Activated T-helper 17 cell treated with anti-CD3 and anti-CD28 coated beads, Interleukin-2, amount 50 U/mL, for 72 hours (primary cell): ENCODE measurements around the gene LUZP2. TPM values are rescaled to one million over a fixed set of nuclear protein-coding genes. Genes with fewer than 3 reads are reported as not detected.
"Not testable (repeated sequence)": the region's sequence is repeated elsewhere in the genome, so short reads cannot be mapped to it uniquely, and the experiment has no call there.

Experiments
- ATAC-seq: fragments of 150-1000 bp; cut with Tn5 transposase; replicated peaks from 2 replicates; pipeline ENCODE4 v1.10.0; 2021; ENCODE audit warnings: mild to moderate bottlenecking, moderate library complexity
- H3K27ac Mint-ChIP-seq: one replicate; pipeline ENCODE4 v1.8.0; 2022; ENCODE audit warnings: mixed read lengths
- H3K27me3 Mint-ChIP-seq: one replicate; pipeline ENCODE4 v1.8.0; 2022; ENCODE audit warnings: mixed read lengths
- H3K36me3 Mint-ChIP-seq: one replicate; pipeline ENCODE4 v1.8.0; 2022; ENCODE audit warnings: low read depth, mild to moderate bottlenecking, mixed read lengths
- H3K4me1 Mint-ChIP-seq: one replicate; pipeline ENCODE4 v1.8.0; 2022; ENCODE audit warnings: mixed read lengths
- H3K4me3 Mint-ChIP-seq: one replicate; pipeline ENCODE4 v1.8.0; 2022; ENCODE audit warnings: mild to moderate bottlenecking, mixed read lengths
- H3K9me3 Mint-ChIP-seq: one replicate; pipeline ENCODE4 v1.8.0; 2022; ENCODE audit warnings: mixed read lengths
- total RNA-seq, 2 donors: library from RNA; stranded (reverse); gene quantifications; one replicate each; pipeline ENCODE4 v1.2.3, GENCODE V29; 2022

The LUZP2 gene
- total RNA-seq, 2 donors from 2014 or later = not detected

- Mint-ChIP-seq H3K36me3 (no peaks in the 10 kb centered on the region), H3K27ac (no peak overlapping the region), H3K27me3 (no peaks in the 10 kb centered on the region), H3K4me1 (no peaks in the 10 kb centered on the region), H3K4me3 (no peak overlapping the region), H3K9me3 (peaks cover 19% of the 10 kb centered on the region)
- no peak for ATAC-seq
Measured at GRCh38 chr11:24944891-24945290, 448.0 kb downstream of the LUZP2 start.

GRCh38 chr11:24949406-24949805 is 452.6 kb downstream of the LUZP2 start:
- H3K27me3 Mint-ChIP-seq = no peaks in the 10 kb centered on the region
- H3K9me3 Mint-ChIP-seq = peaks cover 13% of the 10 kb centered on the region
- ATAC-seq = no peak
- no peaks in the 10 kb centered on the region for H3K4me1 Mint-ChIP-seq
- H3K36me3 Mint-ChIP-seq = no peaks in the 10 kb centered on the region
- no peak overlapping the region for H3K4me3 Mint-ChIP-seq
- no peak overlapping the region for H3K27ac Mint-ChIP-seq

GRCh38 chr11:24963852-24964251 is 467.0 kb downstream of the LUZP2 start:
- H3K36me3 Mint-ChIP-seq = no peaks in the 10 kb centered on the region

GRCh38 chr11:24965748-24966147 is 468.9 kb downstream of the LUZP2 start:
- Mint-ChIP-seq H3K27ac (no peak overlapping the region), H3K36me3 (no peaks in the 10 kb centered on the region), H3K27me3 (no peaks in the 10 kb centered on the region), H3K4me3 (no peak overlapping the region), H3K4me1 (no peaks in the 10 kb centered on the region), H3K9me3 (peaks cover 9% of the 10 kb centered on the region)
- no peak for ATAC-seq

More at GRCh38 chr11:24963852-24964251, 467.0 kb downstream of the LUZP2 start:
- H3K27ac Mint-ChIP-seq = no peak overlapping the region
- no peak for ATAC-seq
- H3K4me1 Mint-ChIP-seq = no peaks in the 10 kb centered on the region
- H3K27me3 Mint-ChIP-seq = no peaks in the 10 kb centered on the region
- no peak overlapping the region for H3K4me3 Mint-ChIP-seq
- H3K9me3 Mint-ChIP-seq = peaks cover 7% of the 10 kb centered on the region

GRCh38 chr11:24993903-24994302 is 497.1 kb downstream of the LUZP2 start:
- not testable (repeated sequence) for H3K36me3 Mint-ChIP-seq, H3K27ac Mint-ChIP-seq, H3K9me3 Mint-ChIP-seq, ATAC-seq, H3K4me3 Mint-ChIP-seq, H3K4me1 Mint-ChIP-seq, H3K27me3 Mint-ChIP-seq

GRCh38 chr11:24999929-25000328 is 503.1 kb downstream of the LUZP2 start:
- H3K27ac Mint-ChIP-seq, H3K4me1 Mint-ChIP-seq, ATAC-seq, H3K27me3 Mint-ChIP-seq, H3K9me3 Mint-ChIP-seq, H3K4me3 Mint-ChIP-seq, H3K36me3 Mint-ChIP-seq: not testable (repeated sequence)

GRCh38 chr11:25037431-25037830 is 540.6 kb downstream of the LUZP2 start:
- ATAC-seq = no peak
- Mint-ChIP-seq H3K9me3 (peaks cover 19% of the 10 kb centered on the region), H3K27me3 (no peaks in the 10 kb centered on the region), H3K4me1 (no peaks in the 10 kb centered on the region), H3K36me3 (no peaks in the 10 kb centered on the region), H3K27ac (no peak overlapping the region), H3K4me3 (no peak overlapping the region)

GRCh38 chr11:25038131-25038530 is 541.3 kb downstream of the LUZP2 start:
- Mint-ChIP-seq H3K9me3 (peaks cover 19% of the 10 kb centered on the region), H3K27me3 (no peaks in the 10 kb centered on the region), H3K27ac (no peak overlapping the region), H3K4me3 (no peak overlapping the region), H3K4me1 (no peaks in the 10 kb centered on the region), H3K36me3 (no peaks in the 10 kb centered on the region)
- no peak for ATAC-seq

GRCh38 chr11:25039165-25039564 is 542.3 kb downstream of the LUZP2 start:
- ATAC-seq = no peak
- Mint-ChIP-seq H3K27ac (no peak overlapping the region), H3K27me3 (no peaks in the 10 kb centered on the region), H3K9me3 (peaks cover 19% of the 10 kb centered on the region), H3K4me1 (no peaks in the 10 kb centered on the region), H3K36me3 (no peaks in the 10 kb centered on the region), H3K4me3 (no peak overlapping the region)

GRCh38 chr11:25048632-25049031 is 551.8 kb downstream of the LUZP2 start:
- Mint-ChIP-seq H3K27me3 (no peaks in the 10 kb centered on the region), H3K4me3 (no peak overlapping the region), H3K36me3 (no peaks in the 10 kb centered on the region), H3K27ac (no peak overlapping the region), H3K4me1 (no peaks in the 10 kb centered on the region), H3K9me3 (peaks cover 8% of the 10 kb centered on the region)
- ATAC-seq = no peak

GRCh38 chr11:25052844-25053243 is 556.0 kb downstream of the LUZP2 start:
- peaks cover 11% of the 10 kb centered on the region for H3K9me3 Mint-ChIP-seq
- no peak overlapping the region for H3K27ac Mint-ChIP-seq
- no peaks in the 10 kb centered on the region for H3K4me1 Mint-ChIP-seq
- no peaks in the 10 kb centered on the region for H3K27me3 Mint-ChIP-seq
- no peak overlapping the region for H3K4me3 Mint-ChIP-seq
- H3K36me3 Mint-ChIP-seq = no peaks in the 10 kb centered on the region
- ATAC-seq = no peak

GRCh38 chr11:25057861-25058260 is 561.0 kb downstream of the LUZP2 start:
- Mint-ChIP-seq H3K4me3 (no peak overlapping the region), H3K36me3 (no peaks in the 10 kb centered on the region), H3K27me3 (no peaks in the 10 kb centered on the region), H3K4me1 (no peaks in the 10 kb centered on the region), H3K9me3 (peaks cover 14% of the 10 kb centered on the region), H3K27ac (no peak overlapping the region)
- ATAC-seq = no peak

GRCh38 chr11:25065746-25066145 is 568.9 kb downstream of the LUZP2 start:
- peaks cover 24% of the 10 kb centered on the region for H3K9me3 Mint-ChIP-seq
- no peaks in the 10 kb centered on the region for H3K4me1 Mint-ChIP-seq
- no peak overlapping the region for H3K4me3 Mint-ChIP-seq
- no peak overlapping the region for H3K27ac Mint-ChIP-seq
- no peaks in the 10 kb centered on the region for H3K27me3 Mint-ChIP-seq
- no peaks in the 10 kb centered on the region for H3K36me3 Mint-ChIP-seq
- peak; percentile 31 for ATAC-seq

GRCh38 chr11:25066706-25067105 is 569.9 kb downstream of the LUZP2 start:
- peaks cover 24% of the 10 kb centered on the region for H3K9me3 Mint-ChIP-seq
- H3K36me3 Mint-ChIP-seq = no peaks in the 10 kb centered on the region
- no peak for ATAC-seq
- H3K27ac Mint-ChIP-seq = no peak overlapping the region
- no peaks in the 10 kb centered on the region for H3K27me3 Mint-ChIP-seq
- no peaks in the 10 kb centered on the region for H3K4me1 Mint-ChIP-seq
- H3K4me3 Mint-ChIP-seq = no peak overlapping the region

- H3K36me3 Mint-ChIP-seq = no peaks in the 10 kb centered on the region
- no peak overlapping the region for H3K27ac Mint-ChIP-seq
- H3K9me3 Mint-ChIP-seq = peaks cover 20% of the 10 kb centered on the region
- no peak for ATAC-seq
- H3K27me3 Mint-ChIP-seq = no peaks in the 10 kb centered on the region
- H3K4me3 Mint-ChIP-seq = no peak overlapping the region
- H3K4me1 Mint-ChIP-seq = no peaks in the 10 kb centered on the region
Measured at GRCh38 chr11:25068451-25068850, 571.6 kb downstream of the LUZP2 start.

GRCh38 chr11:25094085-25094802 is 597.4 kb downstream of the LUZP2 start:
- Mint-ChIP-seq H3K4me3 (no peak overlapping the region), H3K27ac (no peak overlapping the region), H3K9me3 (peaks cover 4% of the 10 kb centered on the region), H3K4me1 (no peaks in the 10 kb centered on the region), H3K27me3 (no peaks in the 10 kb centered on the region), H3K36me3 (no peaks in the 10 kb centered on the region)
- no peak for ATAC-seq
